A549 (cell line): ENCODE measurements around the gene DCHS2.

ENCODE experiments used
- BCL3 ChIP-seq: fragments of >200 bp; sonication (Bioruptor Twin); formaldehyde crosslinking; IDR thresholded peaks from 3 replicates; pipeline ENCODE4 v1.6.1; 2016
- CTCF ChIP-seq: fragments of >200 bp; sonication (Bioruptor Twin); formaldehyde crosslinking; IDR thresholded peaks from 3 replicates; pipeline ENCODE4 v1.5.1; 2016
- EHMT2 ChIP-seq: fragments of 200-600 bp; sonication (generic); IDR thresholded peaks from 2 replicates; pipeline ENCODE4 v1.6.1; 2016; ENCODE audit warnings: antibody characterized with exemption, low read depth, mild to moderate bottlenecking, moderate library complexity
- MAFK ChIP-seq: fragments of 450-650 bp; IDR thresholded peaks from 2 replicates; pipeline ENCODE4 v1.6.1; 2014; ENCODE audit not compliant: partially characterized antibody
- MAZ ChIP-seq: fragments of 150-350 bp; IDR thresholded peaks from 2 replicates; pipeline ENCODE4 v1.6.1; 2014; ENCODE audit warnings: antibody characterized with exemption, low read depth, low read length, borderline replicate concordance
- NR3C1 ChIP-seq: fragments of >200 bp; sonication (Bioruptor Twin); formaldehyde crosslinking; IDR thresholded peaks from 3 replicates; pipeline ENCODE4 v1.6.1; 2017
- POLR2A ChIP-seq: IDR thresholded peaks from 2 replicates; pipeline ENCODE4 v1.6.1; 2012; ENCODE audit warnings: mild to moderate bottlenecking, low read length
- RFX5 ChIP-seq: fragments of 450-650 bp; IDR thresholded peaks from 2 replicates; pipeline ENCODE4 v1.7.1; 2014; ENCODE audit warnings: antibody characterized with exemption, mild to moderate bottlenecking, moderate library complexity
- RNF2 ChIP-seq: fragments of 200-600 bp; sonication (generic); IDR thresholded peaks from 2 replicates; pipeline ENCODE4 v1.6.1; 2016; ENCODE audit warnings: low read depth, mild to moderate bottlenecking, antibody characterized with exemption, moderate library complexity, borderline replicate concordance
- SREBF2 ChIP-seq: fragments of 450-650 bp; IDR thresholded peaks from 2 replicates; pipeline ENCODE4 v1.6.1; 2014; ENCODE audit warnings: mild to moderate bottlenecking, moderate library complexity
- ZNF302 ChIP-seq: fragments of 250-450 bp; sonication (Bioruptor Pico); IDR thresholded peaks from 2 replicates; pipeline ENCODE4 v1.9.0; 2021; ENCODE audit warnings: inconsistent platforms, mild to moderate bottlenecking, moderate library complexity

DNA sequence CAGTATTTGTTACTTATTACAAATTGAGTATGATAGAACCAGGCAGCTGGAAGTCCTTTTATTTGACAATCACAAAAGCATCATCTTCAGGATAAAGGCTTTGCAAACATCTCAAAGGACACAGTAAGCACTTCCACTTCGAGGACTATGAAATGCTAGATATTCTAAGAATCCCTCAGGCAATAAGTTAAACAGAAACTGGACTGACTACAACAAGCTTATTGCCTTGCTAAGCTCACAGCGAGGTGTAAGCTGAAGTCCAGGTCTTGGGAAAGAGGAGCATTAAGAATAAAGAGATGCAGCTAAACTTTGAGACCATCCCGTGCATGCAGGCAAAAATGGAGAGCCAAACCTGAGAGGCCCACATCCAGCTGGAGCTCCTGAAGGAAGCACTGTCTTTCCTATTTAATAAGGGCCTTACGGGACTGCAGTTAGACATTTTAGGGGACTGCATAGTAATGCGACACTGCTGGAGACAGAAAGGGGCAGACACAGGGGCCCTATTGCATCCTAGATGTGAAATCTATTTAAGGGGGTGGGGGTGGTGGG is 38.7 kb downstream of the DCHS2 start:
- TF ChIP-seq CTCF (no peak), POLR2A (no peak), MAZ (no peak), NR3C1 (no peak), SREBF2 (no peak), BCL3 (no peak), MAFK (no peak), ZNF302 (CRISPR knock-in tag) (no peak), RNF2 (no peak), RFX5 (no peak), EHMT2 (no peak)
